Suprapubic skin (tissue), 4 donors: ENCODE data around the gene KRTAP10-7.

Source experiments
- POLR2A ChIP-seq, 2 donors: fragments of 450-650 bp; IDR thresholded peaks; one replicate each; pipeline ENCODE4 v1.6.1; 2017; ENCODE audit warnings: antibody characterized with exemption in 2 of 2, mild to moderate bottlenecking in 2 of 2, moderate library complexity in 2 of 2
- POLR2AphosphoS5 ChIP-seq, 3 donors: sonication (generic); formaldehyde crosslinking; IDR thresholded peaks; one replicate each; pipeline ENCODE4 v1.6.1; 2017; ENCODE audit warnings: antibody characterized with exemption in 3 of 3
- TF ChIP-seq, protein P1 (sequence below), 2 donors: fragments of 200-600 bp in 1 of 2; fragments of 450-650 bp in 1 of 2; sonication (generic) in 1 of 2; IDR thresholded peaks; one replicate each; pipeline ENCODE4 v1.5.1; 2016 to 2019; ENCODE audit warnings: antibody characterized with exemption in 2 of 2, mild to moderate bottlenecking in 1 of 2, moderate library complexity in 1 of 2

DNA sequence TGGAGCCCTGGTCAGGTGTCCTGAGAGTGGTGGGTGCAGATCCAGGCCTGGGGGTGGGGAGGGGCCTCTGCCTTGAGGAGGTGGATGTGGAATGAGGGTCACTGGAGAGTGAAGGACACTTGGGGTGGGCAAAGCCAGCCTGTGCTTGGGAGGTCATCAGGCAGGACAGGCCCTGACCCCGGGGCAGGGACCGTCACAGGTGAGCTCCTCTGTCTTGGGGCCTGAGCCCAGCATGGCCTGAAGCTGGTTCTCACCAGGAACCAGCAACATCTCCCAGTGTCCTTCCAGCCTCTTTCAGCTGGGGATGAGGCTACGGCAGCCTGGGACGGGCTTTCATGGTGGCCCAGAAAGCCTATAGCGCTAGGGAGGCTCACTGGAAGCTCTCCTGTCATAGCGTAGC is 48.3 kb upstream of the KRTAP10-7 start:
- TF ChIP-seq POLR2A (IDR thresholded peaks at IDR 0.05): no peak
- TF ChIP-seq, protein P1, sequence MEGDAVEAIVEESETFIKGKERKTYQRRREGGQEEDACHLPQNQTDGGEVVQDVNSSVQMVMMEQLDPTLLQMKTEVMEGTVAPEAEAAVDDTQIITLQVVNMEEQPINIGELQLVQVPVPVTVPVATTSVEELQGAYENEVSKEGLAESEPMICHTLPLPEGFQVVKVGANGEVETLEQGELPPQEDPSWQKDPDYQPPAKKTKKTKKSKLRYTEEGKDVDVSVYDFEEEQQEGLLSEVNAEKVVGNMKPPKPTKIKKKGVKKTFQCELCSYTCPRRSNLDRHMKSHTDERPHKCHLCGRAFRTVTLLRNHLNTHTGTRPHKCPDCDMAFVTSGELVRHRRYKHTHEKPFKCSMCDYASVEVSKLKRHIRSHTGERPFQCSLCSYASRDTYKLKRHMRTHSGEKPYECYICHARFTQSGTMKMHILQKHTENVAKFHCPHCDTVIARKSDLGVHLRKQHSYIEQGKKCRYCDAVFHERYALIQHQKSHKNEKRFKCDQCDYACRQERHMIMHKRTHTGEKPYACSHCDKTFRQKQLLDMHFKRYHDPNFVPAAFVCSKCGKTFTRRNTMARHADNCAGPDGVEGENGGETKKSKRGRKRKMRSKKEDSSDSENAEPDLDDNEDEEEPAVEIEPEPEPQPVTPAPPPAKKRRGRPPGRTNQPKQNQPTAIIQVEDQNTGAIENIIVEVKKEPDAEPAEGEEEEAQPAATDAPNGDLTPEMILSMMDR (IDR thresholded peaks at IDR 0.05): no peak
- TF ChIP-seq POLR2AphosphoS5 (IDR thresholded peaks at IDR 0.05): no peak
